HS-5 (cell line): Measurements from ENCODE around the gene PTPRE.

ENCODE experiments used
- DNase-seq: peaks from one replicate; pipeline ENCODE4 v3.0.0-alpha.2; 2012; ENCODE audit warnings: low read depth

Gene PTPRE

GRCh38 chr10:128000471-128001362 is 93.8 kb downstream of the PTPRE start:
- DNase-seq = peak; percentile 13

DNA sequence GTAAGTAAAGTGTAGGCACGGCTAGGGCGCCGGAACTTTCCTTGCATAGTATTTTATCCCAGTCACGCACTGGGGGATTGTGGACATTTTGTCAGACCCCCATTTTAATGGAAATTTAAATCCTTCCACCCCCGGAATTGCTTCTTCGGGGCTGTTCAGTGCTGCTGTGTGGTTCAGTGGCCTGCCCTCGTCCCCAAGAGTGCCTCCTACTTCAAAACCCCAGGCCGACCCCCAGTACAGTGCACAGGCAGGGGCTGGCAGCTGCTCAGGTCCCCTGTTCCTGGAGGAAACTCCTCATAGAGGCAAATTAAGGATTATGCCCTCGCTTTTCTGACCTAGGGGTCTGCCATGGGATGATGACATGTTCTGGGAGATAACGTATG is 94.5 kb downstream of the PTPRE start:
- no peak for DNase-seq

DNA sequence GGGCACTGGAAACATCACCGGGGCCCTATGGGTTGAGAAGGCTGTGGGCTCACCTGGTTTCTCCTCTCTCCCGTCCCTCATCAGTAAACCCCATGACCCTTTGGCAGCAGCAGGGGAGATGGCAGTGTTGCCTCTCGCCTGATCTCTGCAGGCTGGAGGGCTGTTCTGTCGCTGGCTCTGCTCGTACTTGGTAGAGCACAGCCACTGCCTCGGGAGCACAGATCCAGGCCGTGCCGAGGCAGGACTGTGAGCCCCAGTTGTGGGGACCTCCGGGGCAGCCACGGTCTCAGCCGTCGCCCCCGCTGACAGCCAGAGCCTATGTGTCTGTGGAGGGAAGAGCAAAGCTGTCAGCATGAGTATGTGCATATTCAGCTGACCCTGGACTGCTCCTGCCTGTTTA is 94.9 kb downstream of the PTPRE start:
- no peak for DNase-seq

DNA sequence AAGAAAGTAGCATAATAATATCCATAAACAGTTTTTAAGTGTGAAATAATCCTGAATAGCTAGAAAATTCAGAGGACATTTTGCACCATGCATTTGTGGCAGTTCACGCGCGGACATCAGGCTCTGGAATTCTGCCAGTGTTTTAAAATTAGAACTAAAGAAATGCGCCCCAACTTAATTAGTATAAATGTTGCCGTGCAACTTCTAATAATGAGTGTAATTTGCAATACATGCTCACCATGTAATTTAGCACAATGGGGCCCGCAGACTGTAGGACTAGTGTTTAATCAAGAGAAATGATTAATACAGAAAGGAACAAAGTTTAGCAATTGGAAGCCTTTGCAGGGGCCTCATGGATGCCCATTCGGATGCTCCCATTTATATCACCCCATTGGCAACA is 96.6 kb downstream of the PTPRE start:
- DNase-seq = no peak

- no peak for DNase-seq
Observed at GRCh38 chr10:128005858-128006257, 99.0 kb downstream of the PTPRE start.

GRCh38 chr10:128007056-128007455 is 100.2 kb downstream of the PTPRE start:
- no peak for DNase-seq

DNA sequence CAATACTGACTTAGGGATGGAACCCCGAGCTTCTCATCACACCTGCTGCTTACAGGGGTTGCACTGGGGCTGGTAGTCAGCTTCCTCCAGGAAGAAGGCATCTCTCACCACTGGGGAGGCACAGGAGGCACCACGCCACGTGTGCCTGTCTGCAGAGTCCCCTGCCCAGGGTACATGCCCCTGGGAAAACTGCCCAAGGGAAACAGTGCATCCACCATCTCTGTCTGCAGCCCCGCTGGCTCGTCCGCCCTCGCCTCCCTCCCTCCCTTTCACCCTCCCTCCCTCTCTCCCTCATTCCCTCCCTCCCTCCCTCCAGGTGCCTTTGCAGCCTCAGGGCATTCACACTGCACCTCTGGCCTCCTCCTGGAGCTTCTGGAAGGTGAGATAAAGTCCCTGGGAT is 101.1 kb downstream of the PTPRE start:
- DNase-seq = no peak

GRCh38 chr10:128008521-128009250 is 101.8 kb downstream of the PTPRE start:
- no peak for DNase-seq

DNA sequence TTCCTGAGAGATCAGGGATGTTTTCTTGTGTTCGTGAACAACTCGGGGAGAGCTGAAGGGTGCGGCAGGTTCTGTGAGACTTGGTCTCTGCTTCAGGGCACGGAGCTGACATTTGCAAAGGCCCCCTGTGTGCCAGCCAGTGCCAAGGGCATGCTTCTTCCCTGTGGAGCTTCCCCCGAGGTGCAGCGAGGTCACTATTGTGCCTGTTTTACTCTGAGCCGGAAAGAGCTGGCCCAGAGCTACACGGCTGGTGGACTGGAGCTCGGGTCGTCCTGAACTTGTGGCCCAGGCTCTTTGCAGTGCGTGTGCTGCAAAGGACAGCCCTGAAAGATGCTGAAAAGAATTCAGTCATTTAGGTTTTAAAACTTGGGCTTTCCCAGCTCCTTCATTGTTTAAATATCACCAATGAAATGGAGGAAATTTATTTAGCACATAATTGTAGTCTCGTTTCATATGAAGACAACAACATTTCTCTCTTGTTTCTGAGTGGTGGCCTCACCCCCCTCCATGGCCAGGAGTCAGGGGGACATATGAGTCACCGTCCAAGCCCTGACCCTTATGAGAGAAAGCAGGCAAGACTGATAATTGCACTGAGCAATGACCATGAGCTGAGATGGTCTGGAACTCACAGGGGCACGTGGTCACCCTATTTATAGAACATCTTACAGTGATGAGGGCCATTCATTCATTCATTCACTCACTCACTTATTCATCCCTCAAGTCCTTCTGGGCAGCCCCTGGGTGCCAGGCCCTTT is 102.6 kb downstream of the PTPRE start:
- no peak for DNase-seq

DNA sequence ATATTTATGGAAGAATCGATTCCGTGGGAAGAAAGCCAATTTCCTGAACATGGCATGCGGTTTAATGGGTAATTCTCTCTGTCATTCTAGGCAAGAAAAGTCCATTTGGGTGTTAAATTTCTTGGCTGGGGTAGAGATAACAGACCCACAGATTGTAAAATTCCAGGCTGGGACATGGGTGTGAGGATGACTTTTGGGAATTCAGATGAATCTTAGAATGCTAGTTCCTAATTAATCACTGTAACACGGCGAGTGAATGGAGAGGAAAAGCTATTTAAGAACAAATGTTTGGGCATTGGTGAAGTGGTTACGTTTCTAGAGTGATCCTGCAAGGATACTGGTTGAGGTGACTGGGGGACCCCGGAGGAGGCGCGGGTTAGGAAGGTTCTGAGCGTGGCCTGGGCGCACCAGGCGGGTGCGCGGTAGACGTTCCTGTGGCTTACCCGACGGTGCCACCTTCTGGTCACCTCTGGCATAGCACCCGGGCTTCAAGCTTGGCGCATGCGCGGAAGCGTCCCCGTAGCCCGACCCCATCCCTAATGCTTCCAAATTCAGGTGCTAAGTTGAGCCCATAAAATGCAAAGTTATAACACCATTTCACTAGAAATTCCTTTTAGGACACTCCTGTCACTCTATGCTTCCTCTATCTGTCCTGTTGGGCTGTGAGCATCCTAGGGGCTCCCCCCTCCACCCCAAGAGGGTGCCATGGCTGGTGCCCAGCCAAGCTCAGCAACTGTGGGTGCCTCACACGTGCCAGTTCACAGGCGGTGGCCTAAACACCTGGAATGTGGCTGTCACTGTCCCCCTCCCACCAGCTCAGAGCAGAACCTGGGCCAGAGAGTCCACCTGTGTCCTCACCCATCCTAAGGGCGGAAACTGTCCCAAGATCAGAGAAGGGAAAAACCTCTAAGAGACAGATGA is 104.4 kb downstream of the PTPRE start:
- DNase-seq = peak; percentile 36

DNA sequence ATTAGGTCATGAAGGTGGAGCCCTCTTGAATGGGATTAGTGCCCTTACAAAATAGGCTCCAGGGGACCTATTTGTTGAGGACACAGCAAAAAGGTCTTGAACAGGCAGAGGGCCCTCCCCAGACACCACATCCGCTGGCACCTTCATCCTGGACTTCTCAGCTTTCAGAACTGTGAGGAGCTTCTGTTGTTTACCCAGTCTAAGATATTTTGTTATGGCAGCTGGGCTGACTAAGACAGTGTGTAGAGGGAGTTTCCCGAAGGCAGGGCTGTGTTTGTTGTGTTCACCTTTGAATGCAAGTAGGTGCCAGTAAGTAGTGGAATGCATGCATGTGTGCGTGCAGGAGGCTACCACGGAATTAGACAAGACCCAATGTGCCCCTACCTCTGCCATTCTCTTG is 106.7 kb downstream of the PTPRE start:
- no peak for DNase-seq

- no peak for DNase-seq
Observed at GRCh38 chr10:128014236-128014635, 107.3 kb downstream of the PTPRE start.

DNA sequence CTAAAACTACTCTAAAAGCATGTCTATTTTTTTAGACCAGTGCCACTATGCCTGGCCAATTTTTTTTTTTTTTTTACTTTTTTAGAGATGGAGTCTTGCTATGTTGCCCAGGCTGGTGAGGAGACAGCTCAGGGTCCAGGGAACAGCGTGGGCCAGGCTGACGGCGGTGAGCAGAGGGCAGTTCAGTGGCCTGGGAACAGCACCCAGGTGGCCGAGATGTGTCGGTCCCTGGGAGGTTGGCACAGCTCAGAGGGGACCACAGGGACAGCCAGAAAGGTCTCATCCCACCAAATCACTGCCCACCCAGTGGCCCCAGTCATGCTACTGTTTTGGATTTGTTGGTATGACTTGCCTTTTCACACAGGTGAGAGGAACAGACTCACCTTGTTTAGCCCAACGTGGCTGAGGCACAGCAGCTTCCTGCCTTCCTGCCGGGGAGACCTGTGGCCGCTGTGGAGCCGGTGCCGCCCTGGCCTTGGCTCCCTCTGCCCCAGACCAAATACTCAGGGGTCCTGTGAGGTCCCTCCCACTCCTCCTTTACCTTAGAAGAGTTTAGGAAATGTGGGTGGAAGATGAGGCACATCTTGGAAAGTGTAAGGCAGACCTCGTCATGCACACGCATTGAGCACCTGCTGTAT is 109.6 kb downstream of the PTPRE start:
- no peak for DNase-seq

GRCh38 chr10:128017822-128018221 is 110.9 kb downstream of the PTPRE start:
- DNase-seq = no peak

GRCh38 chr10:128018236-128018635 is 111.3 kb downstream of the PTPRE start:
- DNase-seq = no peak

DNA sequence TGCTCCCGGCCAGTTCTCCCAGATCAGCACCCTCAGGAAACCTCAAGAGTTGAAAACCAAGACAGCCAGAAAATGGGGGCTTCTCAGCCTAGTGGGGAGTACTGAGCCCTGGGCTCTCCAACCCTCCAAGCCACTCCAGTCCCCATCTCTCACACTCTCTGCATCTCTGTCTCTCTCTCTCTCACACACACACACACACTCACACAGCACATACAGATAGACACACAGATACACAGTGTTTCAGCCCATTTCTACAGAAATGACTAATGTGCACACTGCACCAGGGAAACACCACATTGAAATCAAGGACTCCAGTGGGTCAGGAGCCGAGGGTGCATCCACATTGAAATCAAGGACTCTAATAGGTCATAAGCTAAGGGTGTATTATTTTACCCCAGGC is 111.8 kb downstream of the PTPRE start:
- DNase-seq = no peak

DNA sequence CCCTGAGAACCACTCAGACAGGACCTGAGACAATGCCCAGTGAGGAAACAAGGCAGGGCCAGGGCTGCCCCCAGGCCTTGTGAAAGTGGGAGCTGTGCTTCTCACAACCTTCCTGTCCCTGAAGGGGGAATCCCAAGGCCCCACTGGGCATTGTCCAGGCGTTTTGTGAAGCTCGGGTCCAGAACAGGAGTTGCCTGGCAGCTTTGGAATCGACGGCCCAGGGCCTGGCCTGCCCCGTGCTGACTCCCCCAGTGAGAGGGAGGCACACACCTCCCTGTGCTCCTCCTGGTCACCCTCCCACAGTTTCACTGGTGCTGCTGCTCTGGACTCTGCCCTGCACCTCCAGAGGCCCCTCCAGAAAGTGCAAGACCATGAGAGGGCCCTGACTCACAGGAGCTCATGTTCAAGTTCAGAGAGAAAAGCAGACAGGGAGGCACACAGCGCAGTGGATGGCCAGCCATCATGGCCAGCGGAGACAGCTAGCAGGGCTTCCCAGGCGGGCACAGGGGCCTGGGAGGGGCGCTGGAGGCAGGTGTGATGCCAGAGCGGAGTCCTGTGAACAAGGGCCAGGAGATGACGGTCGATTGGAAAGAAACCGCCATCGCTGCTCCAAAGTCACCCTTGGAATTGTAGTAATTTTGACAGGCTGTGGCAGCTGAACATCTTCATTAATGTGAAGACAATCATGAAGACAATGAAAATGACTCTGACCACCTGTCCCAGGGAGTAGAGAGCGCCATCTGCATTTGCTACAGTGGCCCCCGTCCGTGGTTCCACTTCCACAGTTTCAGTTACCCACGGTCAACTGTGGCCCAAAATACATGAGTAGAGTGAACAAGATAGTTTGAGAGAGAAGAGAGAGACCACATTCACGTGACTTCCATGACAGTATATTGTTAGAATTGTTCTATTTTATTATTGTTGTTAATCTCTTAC is 115.6 kb downstream of the PTPRE start:
- DNase-seq = no peak

DNA sequence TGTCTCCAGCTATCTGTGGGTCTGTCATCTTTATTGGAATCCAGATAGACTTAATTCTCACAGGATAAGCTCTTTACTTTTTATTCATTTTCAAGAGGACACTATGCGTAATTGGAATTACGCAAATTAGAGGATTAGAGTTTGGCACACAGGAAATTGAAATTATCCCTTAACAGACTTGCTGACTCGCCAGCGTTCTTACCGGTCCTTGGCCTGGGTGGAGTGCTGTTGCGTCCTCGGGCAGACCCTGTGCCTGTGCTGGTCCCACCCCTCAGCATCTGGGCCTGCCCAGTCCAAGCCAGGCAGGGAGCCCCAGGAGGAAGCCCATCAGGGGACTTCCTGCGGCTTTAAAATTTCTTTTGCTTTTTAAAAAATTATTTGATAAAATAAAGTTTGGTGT is 117.5 kb downstream of the PTPRE start:
- DNase-seq = no peak

DNA sequence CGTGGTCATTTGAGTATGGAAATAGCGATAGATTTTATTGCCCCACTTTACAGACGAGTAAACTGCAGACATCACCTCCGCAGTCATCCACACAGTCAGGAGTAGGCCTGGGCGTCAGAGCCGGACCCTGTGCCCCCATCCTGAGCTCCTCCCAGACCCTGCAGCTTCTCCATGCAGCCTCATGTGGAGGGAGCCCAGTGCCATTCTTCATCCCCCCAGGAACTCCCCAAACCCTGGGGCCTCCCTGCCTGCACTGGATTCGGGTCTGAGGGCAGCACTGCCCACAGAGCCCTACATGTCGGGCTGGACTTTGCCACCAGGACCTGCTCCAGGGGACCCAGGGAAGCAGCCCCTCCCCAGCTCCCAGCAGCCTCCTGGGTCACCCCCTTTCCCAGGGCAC is 118.5 kb downstream of the PTPRE start:
- no peak for DNase-seq

DNA sequence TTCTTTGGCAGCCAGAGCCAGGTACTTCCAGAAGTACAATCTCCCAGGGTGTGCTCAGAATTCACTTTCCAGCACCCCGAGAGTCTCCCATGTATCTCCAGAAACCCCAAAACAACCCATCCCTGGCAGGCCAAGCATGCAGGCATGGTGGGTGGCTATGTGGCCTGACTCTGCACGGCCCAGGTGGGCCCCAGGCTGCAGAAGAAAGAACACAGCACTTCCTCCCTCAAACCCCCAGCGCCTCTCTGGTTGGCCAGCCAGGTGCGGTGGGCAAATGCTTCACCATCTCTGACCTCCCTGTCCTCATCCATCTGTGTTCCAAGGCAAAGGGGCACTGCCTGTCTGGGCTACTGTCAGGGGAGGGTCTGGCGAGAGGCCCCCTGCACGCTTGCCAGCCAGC is 119.0 kb downstream of the PTPRE start:
- no peak for DNase-seq
